PC-3 (cell line): ENCODE results near the gene MSI2.

ENCODE experiments used
- CTCF ChIP-seq: fragments of 300-600 bp; sonication (generic); conservative IDR thresholded peaks from 2 replicates; pipeline ENCODE4 v1.5.1; 2017; ENCODE audit warnings: antibody characterized with exemption, low read depth, mild to moderate bottlenecking, low read length
- EZH2 ChIP-seq: fragments of 300-600 bp; sonication (generic); IDR thresholded peaks from one replicate; pipeline ENCODE4 v1.6.1; 2017; ENCODE audit warnings: antibody characterized with exemption, mild to moderate bottlenecking, low read length; ENCODE audit not compliant: unreplicated experiment
- EZH2phosphoT487 ChIP-seq: fragments of 300-600 bp; sonication (generic); IDR thresholded peaks from 2 replicates; pipeline ENCODE4 v1.6.1; 2018; ENCODE audit warnings: mild to moderate bottlenecking, antibody characterized with exemption, low read length, borderline replicate concordance

GRCh38 chr17:57633236-57633635 is 376.9 kb downstream of the MSI2 start:
- TF ChIP-seq CTCF (no peak), EZH2phosphoT487 (no peak), EZH2 (no peak)
